ENCODE data around the gene CELF2.

The CELF2 gene

GRCh38 chr10:11232222-11232961 is 214.7 kb downstream of the CELF2 start:
- H3K4me1 Mint-ChIP-seq, result peaks cover 52% of the 10 kb centered on the region
- no peaks in the 10 kb centered on the region for H3K36me3 Mint-ChIP-seq (ENCODE audit: low read depth)
- H3K27ac Mint-ChIP-seq, result no peak overlapping the region
- TF ChIP-seq, protein P1, sequence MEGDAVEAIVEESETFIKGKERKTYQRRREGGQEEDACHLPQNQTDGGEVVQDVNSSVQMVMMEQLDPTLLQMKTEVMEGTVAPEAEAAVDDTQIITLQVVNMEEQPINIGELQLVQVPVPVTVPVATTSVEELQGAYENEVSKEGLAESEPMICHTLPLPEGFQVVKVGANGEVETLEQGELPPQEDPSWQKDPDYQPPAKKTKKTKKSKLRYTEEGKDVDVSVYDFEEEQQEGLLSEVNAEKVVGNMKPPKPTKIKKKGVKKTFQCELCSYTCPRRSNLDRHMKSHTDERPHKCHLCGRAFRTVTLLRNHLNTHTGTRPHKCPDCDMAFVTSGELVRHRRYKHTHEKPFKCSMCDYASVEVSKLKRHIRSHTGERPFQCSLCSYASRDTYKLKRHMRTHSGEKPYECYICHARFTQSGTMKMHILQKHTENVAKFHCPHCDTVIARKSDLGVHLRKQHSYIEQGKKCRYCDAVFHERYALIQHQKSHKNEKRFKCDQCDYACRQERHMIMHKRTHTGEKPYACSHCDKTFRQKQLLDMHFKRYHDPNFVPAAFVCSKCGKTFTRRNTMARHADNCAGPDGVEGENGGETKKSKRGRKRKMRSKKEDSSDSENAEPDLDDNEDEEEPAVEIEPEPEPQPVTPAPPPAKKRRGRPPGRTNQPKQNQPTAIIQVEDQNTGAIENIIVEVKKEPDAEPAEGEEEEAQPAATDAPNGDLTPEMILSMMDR (IDR thresholded peaks at IDR 0.05), result no peak
- H3K9me3 Mint-ChIP-seq, result peaks cover 8% of the 10 kb centered on the region
- H3K27me3 Mint-ChIP-seq (ENCODE audit: low read depth, poor library complexity), result peaks cover 5% of the 10 kb centered on the region
- no peak for DNase-seq
- no peak overlapping the region for H3K4me3 Mint-ChIP-seq

DNA sequence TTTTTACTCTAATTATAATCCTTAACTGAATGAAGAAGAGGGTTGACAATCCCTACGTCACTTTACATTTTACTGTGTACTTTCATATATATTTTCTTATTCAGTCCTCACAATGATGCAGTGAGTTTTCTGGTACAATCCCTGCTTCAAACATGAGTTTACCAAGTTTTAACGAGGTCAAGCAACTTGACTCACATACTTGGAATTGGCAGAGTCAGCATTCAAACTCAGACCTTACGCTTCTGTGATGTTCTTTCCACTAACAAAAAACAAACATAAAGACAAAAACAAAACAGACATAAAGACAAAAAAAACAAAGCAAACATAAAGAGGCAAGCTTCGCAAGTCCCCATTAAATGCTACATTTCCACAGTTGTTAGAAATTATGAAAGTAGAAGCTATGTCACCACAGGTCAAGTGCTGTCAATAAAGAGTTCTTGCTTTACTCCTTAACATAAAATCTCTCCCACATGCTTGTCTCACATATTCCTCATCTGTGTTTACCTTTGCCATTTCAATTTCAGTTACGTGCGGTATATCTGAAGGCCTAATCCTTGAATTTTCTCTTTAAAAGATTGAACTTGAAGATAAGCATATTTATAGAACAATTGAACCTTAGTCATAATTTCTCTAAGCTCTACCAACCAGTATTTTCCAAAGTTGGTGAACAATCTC is 217.3 kb downstream of the CELF2 start:
- H3K27me3 Mint-ChIP-seq (ENCODE audit: low read depth, poor library complexity), result peaks cover 5% of the 10 kb centered on the region
- H3K9me3 Mint-ChIP-seq, result peaks cover 8% of the 10 kb centered on the region
- no peak overlapping the region for H3K27ac Mint-ChIP-seq
- TF ChIP-seq, protein P1 (IDR thresholded peaks at IDR 0.05), result no peak
- H3K36me3 Mint-ChIP-seq (ENCODE audit: low read depth), result no peaks in the 10 kb centered on the region
- peaks cover 48% of the 10 kb centered on the region for H3K4me1 Mint-ChIP-seq
- no peak overlapping the region for H3K4me3 Mint-ChIP-seq
- no peak for DNase-seq

GRCh38 chr10:11235771-11236170 is 218.1 kb downstream of the CELF2 start:
- no peak overlapping the region for H3K27ac Mint-ChIP-seq
- peaks cover 40% of the 10 kb centered on the region for H3K4me1 Mint-ChIP-seq
- H3K9me3 Mint-ChIP-seq, result peaks cover 8% of the 10 kb centered on the region
- no peak overlapping the region for H3K4me3 Mint-ChIP-seq
- H3K27me3 Mint-ChIP-seq (ENCODE audit: low read depth, poor library complexity), result peaks cover 5% of the 10 kb centered on the region
- TF ChIP-seq, protein P1 (IDR thresholded peaks at IDR 0.05), result no peak
- no peak for DNase-seq
- no peaks in the 10 kb centered on the region for H3K36me3 Mint-ChIP-seq (ENCODE audit: low read depth)

GRCh38 chr10:11236234-11236633 is 218.6 kb downstream of the CELF2 start:
- Mint-ChIP-seq H3K9me3 (peaks cover 8% of the 10 kb centered on the region), H3K4me3 (no peak overlapping the region), H3K36me3 (ENCODE audit: low read depth) (no peaks in the 10 kb centered on the region), H3K4me1 (peaks cover 36% of the 10 kb centered on the region), H3K27me3 (ENCODE audit: low read depth, poor library complexity) (peaks cover 5% of the 10 kb centered on the region), H3K27ac (no peak overlapping the region)
- TF ChIP-seq, protein P1 (IDR thresholded peaks at IDR 0.05), result no peak
- DNase-seq, result no peak

DNA sequence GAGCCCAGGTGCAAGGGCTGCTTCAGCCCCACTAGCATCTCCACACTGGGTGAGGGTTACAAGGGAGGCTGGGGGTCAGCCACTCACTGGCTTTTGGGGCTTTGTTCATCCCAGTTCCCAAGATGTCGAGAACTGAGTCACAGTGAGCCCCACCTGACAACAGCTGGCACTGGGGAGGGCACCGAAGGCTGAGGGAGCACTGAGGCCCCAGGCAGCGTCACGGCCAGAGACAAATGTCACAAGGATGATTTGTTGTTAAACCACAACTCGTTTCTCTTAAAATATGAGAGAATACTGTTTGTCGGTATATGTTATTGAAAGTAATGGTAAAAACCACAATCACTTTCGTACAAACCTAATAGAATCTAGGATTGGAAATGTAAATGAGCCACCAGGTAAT is 219.9 kb downstream of the CELF2 start:
- TF ChIP-seq, protein P1 (IDR thresholded peaks at IDR 0.05), result no peak
- Mint-ChIP-seq H3K36me3 (ENCODE audit: low read depth) (no peaks in the 10 kb centered on the region), H3K27me3 (ENCODE audit: low read depth, poor library complexity) (peaks cover 5% of the 10 kb centered on the region), H3K4me1 (peaks cover 28% of the 10 kb centered on the region), H3K27ac (no peak overlapping the region), H3K9me3 (peaks cover 4% of the 10 kb centered on the region), H3K4me3 (no peak overlapping the region)
- no peak for DNase-seq
